ENCODE results near the gene LAMP1. TPM values are rescaled to one million over a fixed set of nuclear protein-coding genes. Genes with fewer than 3 reads are reported as not detected.
A peak's percentile ranks its signal among the peaks of the same experiment; 100 is the strongest.

Gene LAMP1
- total and polyA plus RNA-seq, 7 donors = 35.7 to 71.5 (median 65.3) TPM

- no peak overlapping the region for H3K27ac ChIP-seq
- no peaks in the 10 kb centered on the region for H3K27me3 ChIP-seq (ENCODE audit: insufficient read depth in 3 of 3, low read length in 2 of 3)
- intact Hi-C loops (cut with DNase I) = loop anchor here in 1 of 2 donors (5.0 kb wide), 1 partner anchor 63 kb away; no protein-coding TSS in a partner anchor
- TF ChIP-seq CTCF (IDR thresholded peaks at IDR 0.05) = no peak
- no peak overlapping the region for H3K4me3 ChIP-seq
- no peaks in the 10 kb centered on the region for H3K9me3 ChIP-seq
- WGBS, 3 donors = 89 to 92% (median 91%) methylated on average over 21 to 22 of the region's 22 CpGs
- ATAC-seq (no peak), DNase-seq (peak in 1 of 2 donors; percentile 44)
- peaks cover 18% of the 10 kb centered on the region for H3K4me1 ChIP-seq
- H3K36me3 ChIP-seq (ENCODE audit: insufficient read depth in 1 of 2, low read depth in 1 of 2) = peaks cover 2 to 5% of the 10 kb centered on the region in 2 donors
These were observed 32.7 kb downstream of the LAMP1 start for GRCh38 chr13:113329656-113330312.

- intact Hi-C loops (cut with DNase I) = no loop called here
- Histone ChIP-seq H3K27ac (no peak overlapping the region), H3K27me3 (ENCODE audit: insufficient read depth in 3 of 3, low read length in 2 of 3) (no peaks in the 10 kb centered on the region), H3K9me3 (no peaks in the 10 kb centered on the region), H3K4me1 (peaks cover 14% of the 10 kb centered on the region), H3K36me3 (ENCODE audit: insufficient read depth in 1 of 2, low read depth in 1 of 2) (no peaks in the 10 kb centered on the region), H3K4me3 (no peak overlapping the region)
- TF ChIP-seq CTCF (IDR thresholded peaks at IDR 0.05) = no peak
- peak in 1 of 2 donors; percentile 26 for DNase-seq
- 91 to 94% (median 93%) methylated on average over 12 of the region's 12 CpGs for WGBS, 3 donors
- ATAC-seq = no peak
These were observed 35.6 kb downstream of the LAMP1 start for GRCh38 chr13:113332615-113333014.

- DNase-seq = peak in 1 of 2 donors; percentile 46
- intact Hi-C loops (cut with DNase I) = no loop called here
- Histone ChIP-seq H3K36me3 (ENCODE audit: insufficient read depth in 1 of 2, low read depth in 1 of 2) (no peaks in the 10 kb centered on the region), H3K9me3 (no peaks in the 10 kb centered on the region), H3K27me3 (ENCODE audit: insufficient read depth in 3 of 3, low read length in 2 of 3) (no peaks in the 10 kb centered on the region), H3K4me1 (peaks cover 11% of the 10 kb centered on the region), H3K4me3 (no peak overlapping the region), H3K27ac (no peak overlapping the region)
- no peak for TF ChIP-seq CTCF (IDR thresholded peaks at IDR 0.05)
- no peak for ATAC-seq
- 93 to 95% (median 94%) methylated on average over 14 of the region's 14 CpGs for WGBS, 3 donors
These were observed 36.0 kb downstream of the LAMP1 start for GRCh38 chr13:113333076-113333475.

GRCh38 chr13:113337556-113337955 lies 40.5 kb downstream of the LAMP1 start:
- Histone ChIP-seq H3K4me3 (no peak overlapping the region), H3K9me3 (no peaks in the 10 kb centered on the region), H3K4me1 (no peaks in the 10 kb centered on the region), H3K27me3 (ENCODE audit: insufficient read depth in 3 of 3, low read length in 2 of 3) (no peaks in the 10 kb centered on the region), H3K27ac (peak overlapping the region; percentile 36), H3K36me3 (ENCODE audit: insufficient read depth in 1 of 2, low read depth in 1 of 2) (no peaks in the 10 kb centered on the region)
- no peak for TF ChIP-seq CTCF (IDR thresholded peaks at IDR 0.05)
- peak in 1 of 2 donors; percentile 82 for DNase-seq
- peak; percentile 81 to 97 (median 95) for ATAC-seq
- intact Hi-C loops (cut with DNase I) = no loop called here
- WGBS, 3 donors = 59 to 70% (median 64%) methylated on average over 17 of the region's 17 CpGs

GRCh38 chr13:113337976-113338375 lies 40.9 kb downstream of the LAMP1 start:
- WGBS, 3 donors = 95% methylated on average over 20 of the region's 20 CpGs
- peak in 2 of 4 donors; percentile 7 to 8 for ATAC-seq
- intact Hi-C loops (cut with DNase I) = no loop called here
- no peaks in the 10 kb centered on the region for H3K4me1 ChIP-seq
- H3K36me3 ChIP-seq (ENCODE audit: insufficient read depth in 1 of 2, low read depth in 1 of 2) = peaks cover 0 to 1% of the 10 kb centered on the region in 2 donors
- no peaks in the 10 kb centered on the region for H3K27me3 ChIP-seq (ENCODE audit: insufficient read depth in 3 of 3, low read length in 2 of 3)
- no peak for TF ChIP-seq CTCF (IDR thresholded peaks at IDR 0.05)
- peak in 1 of 2 donors; percentile 27 for DNase-seq
- no peak overlapping the region for H3K4me3 ChIP-seq
- H3K9me3 ChIP-seq = no peaks in the 10 kb centered on the region
- no peak overlapping the region for H3K27ac ChIP-seq
